Activated CD4-positive, CD25-positive, alpha-beta regulatory T cell treated with anti-CD3 and anti-CD28 coated beads, Interleukin-2, amount 50 U/mL, for 24 hours (primary cell): ENCODE results near the gene UNC5A.
A peak's percentile ranks its signal among the peaks of the same experiment; 100 is the strongest.

Experiments used
- ATAC-seq, 2 donors: fragments of 150-1000 bp; cut with Tn5 transposase; one replicate each; pipeline ENCODE4 v1.10.0; 2021; ENCODE audit warnings: mild to moderate bottlenecking in 1 of 2, moderate library complexity in 1 of 2

UNC5A gene

DNA sequence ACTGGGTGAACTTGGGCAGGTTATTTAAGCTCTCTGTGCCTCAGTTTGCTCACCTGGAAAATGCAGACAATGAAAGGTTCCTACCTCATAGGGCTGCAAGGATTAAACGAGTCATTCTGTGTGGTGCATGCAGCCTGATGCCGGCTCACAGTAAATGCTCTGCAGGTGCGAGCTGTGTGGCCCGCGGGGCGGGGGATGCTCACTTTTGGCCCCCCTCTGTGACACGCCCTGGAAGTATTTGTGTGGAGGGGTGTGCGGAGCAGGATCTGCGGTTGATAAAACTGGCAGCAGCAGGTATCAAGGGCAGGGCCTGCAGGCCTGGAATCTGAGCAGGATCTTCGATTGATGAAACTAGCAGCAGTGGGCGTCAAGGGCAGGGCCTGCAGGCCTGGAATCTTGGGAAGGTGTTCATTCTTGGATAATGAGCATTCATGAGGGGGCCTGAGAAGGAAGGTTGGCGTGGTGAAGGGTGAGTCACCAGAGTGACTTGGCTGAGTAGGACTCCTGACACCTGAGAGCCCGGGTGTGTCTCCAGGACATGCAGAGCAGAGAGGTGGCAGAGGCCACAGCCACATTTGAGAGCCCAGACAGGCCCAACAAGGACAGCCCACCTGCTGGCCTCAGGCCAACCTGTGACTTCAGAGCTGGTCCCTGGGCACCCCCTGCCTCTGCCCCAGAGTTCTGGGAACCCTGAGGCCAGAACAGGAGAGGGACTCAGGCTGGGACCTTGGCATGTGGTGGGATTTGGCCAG, 11.9 kb downstream of the UNC5A start:
- ATAC-seq, result no peak

DNA sequence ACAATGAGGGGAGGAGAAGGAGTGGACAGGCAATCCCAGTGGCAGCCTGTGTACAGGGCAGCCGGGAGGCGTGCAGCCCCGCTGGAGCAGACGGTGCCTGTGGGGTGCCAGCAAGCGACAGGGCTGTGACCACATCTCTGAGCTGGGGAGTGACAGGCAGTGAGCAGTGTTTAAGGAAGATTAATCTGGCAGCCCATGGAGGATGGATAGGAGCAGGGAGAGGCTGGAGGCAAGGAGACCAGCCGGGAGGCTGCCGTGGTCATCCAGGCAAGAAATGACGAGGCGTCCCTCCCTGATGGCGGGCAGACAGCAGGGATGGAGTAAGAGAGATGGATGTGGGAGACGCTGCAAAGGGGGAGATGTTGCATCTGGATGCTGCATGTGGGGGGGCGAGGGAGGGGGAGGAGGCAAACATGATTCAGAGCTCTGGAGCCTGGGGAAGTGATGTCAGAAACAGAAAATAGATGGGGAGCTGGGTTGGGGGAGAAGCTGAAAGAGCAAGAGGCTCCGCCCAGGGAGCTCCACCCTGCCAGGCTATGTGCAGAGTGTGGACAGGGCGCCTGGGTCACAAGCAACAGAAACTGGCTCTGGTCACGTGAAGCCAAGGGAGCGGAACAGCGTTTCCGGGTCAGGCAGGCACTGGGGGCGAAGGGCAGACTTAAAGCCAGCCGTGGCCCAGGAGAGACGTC, 12.6 kb downstream of the UNC5A start:
- ATAC-seq, result no peak

DNA sequence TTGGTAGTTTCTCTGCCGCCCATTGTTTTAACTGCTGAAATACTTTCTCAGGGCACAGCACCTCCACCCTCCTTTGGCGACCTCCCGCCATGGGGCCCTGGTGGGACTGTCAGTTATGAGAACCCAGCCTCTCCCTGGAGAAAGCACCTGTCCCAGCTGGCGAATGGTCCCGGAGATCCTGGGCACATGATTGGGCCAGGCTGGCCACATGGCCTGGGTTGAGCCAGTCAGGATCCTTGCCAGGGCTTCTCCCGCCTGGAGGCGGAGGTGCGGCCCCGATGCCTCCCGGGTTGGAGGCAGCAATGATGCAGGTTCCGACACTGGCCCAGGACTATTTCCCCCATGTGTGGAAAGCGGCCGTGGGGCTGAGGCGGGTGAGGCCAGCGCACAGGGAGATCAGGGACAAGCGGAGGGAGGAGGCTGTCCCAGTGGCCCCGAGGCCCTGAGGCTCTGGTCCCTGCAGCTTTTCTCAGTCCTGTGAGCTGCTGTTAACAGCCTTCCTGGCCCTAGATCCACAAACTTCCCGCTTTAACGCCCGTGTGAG, 13.6 kb downstream of the UNC5A start:
- ATAC-seq, result no peak

DNA sequence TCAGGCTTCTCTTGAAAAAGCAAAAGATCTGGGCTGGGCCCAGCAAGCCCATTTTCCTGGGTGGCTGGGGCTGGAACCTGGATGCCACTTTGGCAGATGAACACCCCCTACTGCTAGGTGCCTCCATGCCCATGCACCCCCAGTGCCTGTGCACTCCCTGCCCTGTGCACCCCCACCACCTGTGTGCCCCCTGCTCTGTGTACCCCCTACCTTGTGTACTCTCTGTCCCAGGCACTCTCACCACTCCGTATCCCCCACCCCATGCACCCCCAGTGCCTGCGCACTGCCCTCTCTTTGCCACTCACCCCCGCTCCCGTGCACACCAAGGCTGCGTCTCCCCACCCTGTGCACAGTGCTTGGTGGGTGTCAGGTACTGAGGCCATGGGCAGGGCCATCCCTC, 14.2 kb downstream of the UNC5A start:
- no peak for ATAC-seq

DNA sequence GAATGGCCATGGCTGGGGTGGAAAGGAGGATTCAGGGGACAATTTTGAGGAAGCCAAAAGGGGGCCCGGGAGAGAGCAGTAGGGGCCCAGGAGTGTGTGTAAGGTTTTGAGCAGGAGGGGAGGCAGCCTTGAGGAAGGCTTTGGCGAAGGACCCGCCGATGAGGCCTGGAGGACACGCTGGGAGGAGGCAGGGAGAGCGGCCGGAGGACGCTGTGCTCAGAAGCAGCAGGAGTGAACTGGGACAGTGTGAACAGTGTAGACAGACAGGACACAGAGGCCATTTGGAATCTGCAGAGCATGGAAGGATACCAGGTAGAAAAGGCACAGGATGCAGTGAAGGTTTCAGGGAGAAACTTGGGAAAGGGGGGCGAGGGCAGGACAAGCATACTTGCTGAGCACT, 14.9 kb downstream of the UNC5A start:
- ATAC-seq, result no peak

DNA sequence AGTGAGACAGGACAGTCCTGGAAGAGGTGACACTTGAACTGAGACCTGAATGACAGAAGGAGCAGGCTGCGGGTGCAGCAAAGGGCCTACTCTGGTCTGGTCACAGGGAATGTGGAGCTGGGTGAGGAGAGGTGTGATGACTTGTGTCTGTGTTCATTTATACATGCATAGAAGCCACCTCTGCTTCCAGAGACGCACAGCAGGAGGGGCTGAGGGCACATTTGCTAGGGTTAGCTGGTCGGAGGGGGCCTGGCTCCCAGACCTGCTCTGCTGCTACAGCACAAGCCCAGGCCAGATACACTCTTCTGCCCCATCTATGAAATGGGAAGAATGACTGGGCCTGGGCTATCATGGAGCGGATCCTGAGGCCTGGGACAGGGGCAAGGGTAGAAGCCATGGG, 15.6 kb downstream of the UNC5A start:
- ATAC-seq, result no peak

DNA sequence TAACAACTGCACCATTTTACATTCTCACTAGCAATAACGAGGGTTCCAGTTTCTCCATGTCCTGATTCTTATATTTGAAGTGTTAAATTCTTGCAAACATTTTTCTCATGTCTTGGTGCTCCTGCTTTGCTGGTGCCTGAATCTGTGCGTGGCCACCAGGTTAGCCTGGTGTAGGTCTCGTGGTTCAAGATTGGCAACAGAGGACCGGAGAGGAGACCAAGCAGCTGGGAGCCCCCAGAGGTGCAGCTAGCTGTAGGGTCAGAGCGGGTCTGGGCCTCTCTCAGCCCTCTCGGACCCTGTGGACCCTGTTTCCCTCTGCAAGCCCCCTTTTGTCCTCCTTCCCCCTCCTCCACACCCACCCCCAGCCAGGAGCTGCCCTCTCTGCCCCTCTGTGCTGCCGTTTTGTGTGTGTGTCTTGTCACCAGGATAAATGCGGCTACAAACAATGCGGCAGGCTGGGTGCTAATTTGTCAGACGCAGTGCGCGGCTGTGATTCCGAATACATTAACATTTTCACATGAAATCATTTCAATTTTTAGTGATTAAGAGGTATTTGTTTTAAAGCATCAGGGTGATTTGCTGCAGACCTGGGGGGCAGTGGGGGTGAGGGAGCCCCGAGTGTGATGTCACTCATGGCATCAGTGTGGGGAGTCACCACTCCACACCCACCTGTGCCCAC, 17.5 kb downstream of the UNC5A start:
- ATAC-seq, result no peak

DNA sequence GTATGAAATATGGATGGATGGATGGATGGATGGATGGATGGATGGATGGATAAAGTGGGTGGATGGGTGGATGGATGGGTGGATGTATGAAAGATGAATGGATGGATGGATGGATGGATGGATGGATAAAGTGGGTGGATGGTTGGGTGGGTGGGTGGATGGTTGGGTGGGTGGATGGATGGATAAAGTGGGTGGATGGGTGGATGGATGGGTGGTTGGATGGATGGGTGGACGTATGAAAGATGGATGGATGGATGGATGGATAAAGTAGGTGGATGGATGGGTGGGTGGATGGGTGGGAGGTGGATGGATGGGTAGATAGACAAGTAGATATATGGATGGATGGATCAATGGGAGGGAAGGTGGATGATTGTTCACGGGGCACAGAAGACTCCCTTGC, 19.0 kb downstream of the UNC5A start:
- ATAC-seq, result no peak

DNA sequence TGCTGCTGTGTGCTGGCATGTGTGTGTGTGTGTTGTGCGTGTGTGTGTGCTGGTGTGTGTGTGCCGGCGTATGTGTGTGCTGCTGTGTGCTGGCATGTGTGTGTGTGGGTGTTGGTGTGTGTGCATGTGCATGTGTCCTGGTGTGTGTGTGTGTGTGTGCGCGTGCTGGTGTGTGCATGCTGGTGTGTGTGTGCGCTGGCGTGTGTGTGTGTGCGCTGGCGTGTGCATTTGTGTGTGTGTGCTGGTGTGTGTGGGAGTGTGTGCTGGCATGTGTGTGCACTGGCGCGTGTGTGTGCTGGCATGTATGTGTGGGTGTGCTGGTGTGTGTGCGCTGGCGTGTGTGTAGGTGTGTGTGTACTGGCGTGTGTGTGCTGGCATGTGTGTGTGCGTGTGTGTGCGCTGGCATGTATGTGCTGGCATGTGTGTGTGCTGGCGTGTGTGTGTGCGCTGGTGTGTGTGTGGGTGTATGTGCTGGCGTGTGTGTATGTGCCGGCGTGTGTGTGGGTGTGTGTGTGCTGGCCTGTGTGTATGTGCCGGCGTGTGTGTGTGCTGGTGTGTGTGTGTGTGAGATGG, 20.1 kb downstream of the UNC5A start:
- no peak for ATAC-seq

DNA sequence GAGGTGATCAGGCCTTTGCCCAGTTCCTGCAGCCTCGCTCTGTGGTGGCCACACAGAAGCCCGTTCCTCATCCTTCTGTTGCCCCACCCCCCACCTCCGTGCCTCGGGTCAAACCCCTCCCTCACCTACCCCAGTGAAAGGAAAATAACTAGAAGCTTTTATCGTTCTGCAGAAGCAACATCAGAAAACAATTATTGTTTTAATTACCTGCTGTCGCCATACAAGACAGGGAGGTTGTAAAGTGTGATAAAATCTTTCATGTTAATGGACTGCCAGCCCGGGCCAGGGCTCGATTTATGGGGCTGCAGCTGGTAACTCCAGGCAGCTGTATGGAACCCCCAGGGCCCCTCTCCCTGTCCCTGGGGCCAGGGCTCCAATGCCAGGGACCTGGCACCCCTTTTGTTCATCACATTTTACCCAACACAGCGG, 20.6 kb downstream of the UNC5A start:
- no peak for ATAC-seq

DNA sequence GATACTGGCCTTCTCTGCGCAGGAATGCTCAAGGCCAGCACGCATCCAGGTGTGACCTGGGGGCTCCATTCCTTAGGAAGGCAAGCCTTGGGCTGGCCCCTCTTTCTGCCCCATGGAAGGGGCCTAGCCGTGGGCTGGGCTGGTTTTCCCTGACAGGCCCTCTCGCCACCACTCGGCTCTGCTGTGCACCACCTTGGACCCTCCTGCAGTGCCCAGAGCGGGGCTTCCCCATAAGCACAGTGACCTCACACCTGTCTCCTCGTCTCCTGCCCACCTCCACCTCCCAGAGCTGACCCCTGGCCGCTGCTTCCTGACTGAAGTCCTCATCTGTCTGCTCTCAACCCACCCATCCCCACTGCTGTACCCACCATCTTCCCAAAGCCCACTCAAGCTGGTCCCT, 21.1 kb downstream of the UNC5A start:
- no peak for ATAC-seq

DNA sequence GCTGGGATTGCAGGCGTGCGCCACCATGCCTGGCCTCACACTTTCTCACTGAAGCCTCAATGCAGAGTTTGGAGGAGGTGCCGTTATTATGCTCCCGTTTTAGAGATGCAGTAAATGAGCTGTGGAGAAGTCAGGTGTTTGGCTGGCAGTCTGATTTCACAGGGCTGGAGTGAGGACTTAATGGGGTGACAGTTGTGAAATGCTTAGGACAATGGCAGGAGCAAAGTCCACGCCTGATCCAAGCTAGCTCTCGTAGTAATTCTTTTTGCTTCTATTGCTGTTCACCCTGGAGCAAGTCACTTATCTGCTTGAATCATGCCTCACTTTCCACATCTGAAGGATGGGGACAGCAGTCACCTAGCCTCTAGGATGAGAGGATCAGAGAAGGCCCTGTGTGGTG, 21.8 kb downstream of the UNC5A start:
- no peak for ATAC-seq

DNA sequence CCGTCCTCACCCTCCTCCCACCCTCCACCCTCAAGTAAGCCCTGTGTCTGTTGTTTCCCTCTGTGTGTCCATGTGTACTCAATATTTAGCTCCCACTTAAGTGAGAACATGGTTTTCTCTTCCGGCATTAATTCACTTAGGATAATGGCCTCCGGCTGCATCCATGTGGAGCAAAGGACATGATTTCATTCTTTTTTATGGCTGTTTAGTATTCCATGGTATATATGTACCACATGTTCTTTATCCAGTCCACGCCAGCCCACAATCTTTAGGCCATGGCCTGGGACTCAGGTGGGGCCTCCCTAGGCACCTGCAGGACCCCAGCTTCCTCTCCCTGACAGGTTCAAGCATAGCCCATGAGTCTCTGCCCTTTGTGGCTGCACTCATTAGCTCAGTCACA, 22.9 kb downstream of the UNC5A start:
- ATAC-seq, result no peak

DNA sequence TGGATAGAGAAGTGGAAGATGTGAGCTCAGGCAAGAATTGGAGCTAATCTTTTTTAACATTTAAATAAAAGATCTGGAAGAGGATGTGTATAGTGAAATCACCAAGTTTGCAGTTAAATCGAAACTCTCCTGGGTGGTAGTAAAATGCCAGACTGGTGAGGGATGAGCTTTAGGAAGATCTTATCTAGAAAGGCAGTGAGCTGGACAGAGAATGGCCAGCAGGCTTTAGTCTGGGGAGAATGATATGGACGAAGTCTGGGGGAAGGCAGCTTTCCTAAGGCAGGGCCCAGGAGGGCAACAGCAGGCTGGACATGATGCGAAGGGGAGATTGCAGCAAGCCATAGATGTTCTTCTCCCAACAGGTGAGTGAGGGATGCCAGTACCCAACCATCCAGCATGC, 25.6 kb downstream of the UNC5A start:
- no peak for ATAC-seq

DNA sequence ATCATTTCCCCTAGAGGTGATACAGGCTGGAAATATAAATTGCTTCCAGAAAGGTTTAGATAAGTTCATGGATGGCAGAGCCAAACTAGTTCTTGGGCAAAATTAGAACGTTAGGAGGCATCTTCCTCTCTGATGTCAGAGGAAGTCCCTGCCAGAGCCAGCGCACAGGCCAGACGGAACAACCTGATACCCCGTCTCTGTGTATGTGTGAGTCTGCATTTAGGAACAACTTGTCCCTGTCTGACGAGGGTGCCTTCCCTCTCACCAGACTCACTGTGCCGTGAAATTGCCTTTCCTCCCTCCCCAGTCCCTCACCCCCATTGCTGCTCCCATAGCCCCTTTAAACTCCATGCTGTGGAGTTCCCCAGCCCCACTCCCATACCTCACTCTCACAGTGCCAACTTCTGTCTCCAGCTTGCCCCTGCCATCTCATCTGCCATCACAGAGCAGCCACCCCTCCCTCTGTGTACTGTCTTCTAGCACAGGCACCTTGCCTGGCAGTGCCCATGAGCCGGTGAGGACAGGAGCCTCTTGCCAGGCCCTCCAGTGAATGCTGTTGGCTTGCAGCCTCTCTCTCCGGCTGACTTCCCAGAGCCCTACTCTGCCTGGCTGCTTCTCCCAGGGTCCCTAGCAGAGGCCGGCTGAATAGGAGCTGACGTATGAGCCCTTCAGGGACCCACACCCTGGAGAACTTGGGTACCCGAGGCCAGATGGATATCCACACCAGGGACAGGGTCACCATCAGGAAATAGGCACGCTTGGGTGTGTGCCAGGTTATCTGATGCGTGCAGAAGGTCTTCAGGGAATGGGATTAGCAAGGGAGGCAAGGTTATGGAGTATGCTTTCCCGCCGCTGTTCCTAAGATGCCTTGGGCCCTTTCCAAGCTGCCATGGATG, 26.7 kb downstream of the UNC5A start:
- ATAC-seq, result no peak

DNA sequence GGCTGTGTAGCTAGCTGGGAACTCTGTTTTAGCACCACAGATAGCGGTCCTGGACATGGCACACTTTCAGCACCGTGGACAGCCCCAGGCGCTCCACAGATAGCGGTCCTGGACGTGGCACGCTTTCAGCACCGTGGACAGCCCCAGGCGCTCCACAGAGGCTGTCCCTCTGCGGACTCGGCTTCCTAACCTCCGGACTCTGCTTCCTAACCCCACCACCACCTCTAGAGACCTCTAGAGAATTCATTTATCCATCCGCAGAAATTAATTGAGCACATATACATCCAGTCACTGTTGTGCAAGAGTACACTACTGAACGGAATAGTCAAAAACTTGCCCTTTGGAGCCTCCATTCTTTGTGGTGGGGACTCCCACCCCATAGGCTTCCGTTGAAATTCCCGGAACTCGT, 27.4 kb downstream of the UNC5A start:
- ATAC-seq, result peak in 1 of 2 donors; percentile 74

DNA sequence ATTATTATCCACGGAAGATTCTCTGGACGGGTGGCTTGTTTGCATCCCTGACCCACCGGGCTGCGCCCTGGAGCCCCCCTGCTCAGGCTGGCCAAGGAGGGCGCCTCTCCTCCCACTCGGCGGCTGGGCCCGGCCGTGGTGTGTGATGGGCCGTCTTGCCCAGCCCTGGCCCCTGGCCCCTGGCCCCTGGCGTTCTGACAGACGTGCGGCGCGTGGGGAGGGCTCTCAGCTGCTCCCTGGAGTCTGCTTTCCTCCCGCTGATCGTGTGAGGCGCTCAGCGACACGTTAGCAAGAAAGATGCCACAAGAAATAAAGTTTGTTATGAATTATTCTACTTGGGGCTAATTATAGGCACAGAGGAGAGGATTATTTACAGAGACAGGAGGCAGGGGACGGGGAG, 33.3 kb downstream of the UNC5A start:
- ATAC-seq, result no peak

DNA sequence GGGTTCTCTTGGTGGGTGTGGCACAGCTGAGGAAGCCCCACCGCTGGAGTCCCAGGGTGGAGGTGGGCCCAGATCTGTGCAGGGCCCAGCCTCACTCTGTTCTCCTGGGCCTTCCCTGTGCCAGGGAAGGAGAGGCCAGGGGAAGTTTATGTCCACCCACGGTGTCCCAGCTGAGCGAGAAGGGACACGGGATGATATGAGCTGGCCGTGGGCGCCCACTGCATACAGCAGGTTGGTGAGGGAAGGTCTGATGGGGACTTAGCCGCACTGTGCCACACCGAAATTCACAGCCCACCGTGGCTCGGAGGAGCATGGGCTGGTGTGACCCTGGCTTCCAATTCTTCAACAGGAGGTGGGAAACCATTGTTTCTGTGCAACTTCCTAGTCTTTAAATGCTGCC, 33.9 kb downstream of the UNC5A start:
- ATAC-seq, result no peak

DNA sequence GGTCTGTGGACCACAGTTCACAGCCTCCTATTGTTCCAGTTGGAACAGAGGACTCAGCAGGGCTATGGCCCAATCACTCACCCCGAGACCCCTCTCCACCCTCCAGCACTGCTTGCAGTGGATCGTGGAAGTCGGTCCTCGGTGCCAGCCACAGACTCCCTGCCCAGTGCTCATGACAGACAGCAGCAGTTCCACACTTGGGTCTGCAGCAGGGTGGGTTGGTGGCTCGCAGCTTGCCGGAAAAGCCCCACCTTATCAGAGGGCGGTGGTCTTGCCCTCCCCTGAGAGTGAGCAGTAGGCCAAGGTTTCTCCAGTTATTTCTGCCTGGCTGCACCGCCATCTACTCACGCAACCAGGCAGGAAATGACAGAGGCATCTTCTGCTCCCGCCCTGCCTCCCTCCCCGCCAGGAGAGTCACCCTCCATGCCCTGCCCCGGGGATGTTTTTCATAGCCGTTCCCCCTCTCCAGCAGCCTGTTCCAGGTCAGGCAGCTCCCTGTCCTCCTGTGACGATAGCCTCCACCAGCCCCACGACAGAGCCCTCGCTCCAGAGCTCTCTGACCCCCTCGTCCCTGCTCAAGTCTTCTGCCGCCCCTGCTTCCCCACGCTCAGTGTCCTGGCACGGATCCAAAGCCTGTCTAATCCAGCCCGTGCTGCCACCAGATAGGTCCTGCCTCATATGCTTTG, 34.5 kb downstream of the UNC5A start:
- ATAC-seq, result no peak

DNA sequence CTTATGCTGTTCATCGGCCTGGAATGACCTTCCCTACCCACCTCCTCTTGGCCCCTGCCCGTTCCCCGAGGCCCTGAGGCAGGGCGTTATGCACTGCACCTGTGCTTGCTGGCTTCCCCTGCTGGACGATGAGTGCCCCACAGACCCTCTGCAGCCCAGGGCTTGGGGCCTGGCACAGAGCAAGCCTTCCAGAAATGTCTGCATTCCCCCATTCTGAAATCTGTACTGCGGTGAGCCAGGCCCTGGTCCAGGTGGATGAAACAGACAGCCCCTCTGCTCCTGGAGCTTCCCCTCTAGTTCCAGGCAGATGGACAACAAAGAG, 35.0 kb downstream of the UNC5A start:
- no peak for ATAC-seq

DNA sequence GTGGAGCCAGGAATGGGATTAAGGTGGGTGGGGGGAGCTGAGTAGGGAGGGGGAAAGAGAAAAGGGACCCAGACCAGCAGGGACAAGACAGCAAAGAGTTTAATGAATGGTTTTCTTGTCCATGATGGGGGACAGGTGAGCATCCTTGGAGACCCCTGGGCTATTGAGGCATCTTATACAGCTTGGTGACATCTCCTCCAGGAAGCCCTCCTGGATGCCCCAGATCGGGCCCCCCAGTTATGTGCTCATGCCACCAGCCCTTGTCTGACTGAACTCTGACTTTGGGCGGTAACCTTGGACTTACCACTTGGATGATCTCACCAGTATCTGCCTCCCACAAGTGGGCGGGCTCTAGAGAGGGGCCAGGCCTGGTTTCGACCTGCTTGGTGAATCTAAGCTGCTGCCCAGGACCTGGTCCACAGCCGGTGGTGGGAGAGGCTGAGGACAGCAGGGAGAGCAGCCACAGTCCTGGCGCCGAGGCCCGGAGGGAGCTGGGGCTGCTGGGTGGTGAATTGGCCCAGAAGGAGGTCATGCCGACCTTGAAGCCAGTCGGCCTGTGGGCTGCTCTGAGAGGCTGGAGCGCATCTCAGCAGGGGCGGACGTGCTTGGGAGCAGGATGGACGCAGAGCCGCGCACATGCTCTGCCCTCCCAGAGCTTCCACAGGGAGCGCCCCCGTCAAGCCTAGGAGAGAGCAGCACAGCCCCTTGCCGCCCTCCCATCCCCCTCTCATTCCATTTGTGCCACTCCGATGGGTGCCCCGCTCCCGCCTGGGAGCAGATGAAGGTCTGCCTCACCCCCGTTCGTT, 36.2 kb downstream of the UNC5A start:
- ATAC-seq, result peak in 1 of 2 donors; percentile 46
